Thymus (tissue), 11 donors: ENCODE measurements around the gene E4F1. TPM values are rescaled to one million over a fixed set of nuclear protein-coding genes. Genes with fewer than 3 reads are reported as not detected.
A peak's percentile ranks its signal among the peaks of the same experiment; 100 is the strongest.

Experiments used
- DNase-seq, 9 donors: peaks; one replicate each; pipeline ENCODE4 v3.0.0-alpha.2; 2013; ENCODE audit warnings: low spot score in 9 of 9, low read depth in 6 of 9, missing footprints in 1 of 9
- H3K27ac ChIP-seq, 2 donors: one replicate each; pipeline ENCODE4 v1.5.1; 2013; ENCODE audit warnings: control low read depth in 1 of 2, low read depth in 1 of 2, low read length in 1 of 2, mild to moderate bottlenecking in 1 of 2, moderate library complexity in 1 of 2
- H3K27me3 ChIP-seq, 2 donors: one replicate each; pipeline ENCODE4 v1.5.1; 2013; ENCODE audit warnings: low read length in 1 of 2; ENCODE audit not compliant: control insufficient read depth in 2 of 2, insufficient read depth in 1 of 2
- H3K36me3 ChIP-seq, 2 donors: one replicate each; pipeline ENCODE4 v1.5.1; 2013; ENCODE audit warnings: low read length in 1 of 2, mild to moderate bottlenecking in 1 of 2, moderate library complexity in 1 of 2; ENCODE audit not compliant: control insufficient read depth in 2 of 2, insufficient read depth in 2 of 2
- H3K4me1 ChIP-seq, 2 donors: one replicate each; pipeline ENCODE4 v1.5.1; 2013; ENCODE audit warnings: low read length in 2 of 2; ENCODE audit not compliant: control insufficient read depth in 2 of 2, insufficient read depth in 2 of 2
- H3K4me3 ChIP-seq, 2 donors: one replicate each; pipeline ENCODE4 v1.5.1; 2013; ENCODE audit warnings: low read length in 2 of 2, control low read depth in 1 of 2, mild to moderate bottlenecking in 1 of 2
- H3K9me3 ChIP-seq, 2 donors: one replicate each; pipeline ENCODE4 v1.5.1; 2013; ENCODE audit warnings: low read length in 1 of 2, mild to moderate bottlenecking in 1 of 2; ENCODE audit not compliant: control insufficient read depth in 2 of 2, insufficient read depth in 1 of 2
- WGBS: extraction: QIAGEN DNeasy Blood & Tissue Kit; methylation state at CpG from one replicate; pipeline ENCODE4 v1.1.7; 2013; 5-methylcytosine and 5-hydroxymethylcytosine counted together
- polyA plus RNA-seq: library from polyadenylated mRNA; stranded (reverse); fragments of 200-250 nt; gene quantifications from one replicate; pipeline ENCODE4 v1.2.3, GENCODE V29; 2013
- total RNA-seq: library from RNA; stranded (reverse); fragments of 120-200 nt; gene quantifications from one replicate; pipeline ENCODE4 v1.2.4, GENCODE V29; 2013
- donor health status: healthy.

E4F1 gene
- total and polyA plus RNA-seq, 2 donors, result 26.5 to 42.3 TPM

DNA sequence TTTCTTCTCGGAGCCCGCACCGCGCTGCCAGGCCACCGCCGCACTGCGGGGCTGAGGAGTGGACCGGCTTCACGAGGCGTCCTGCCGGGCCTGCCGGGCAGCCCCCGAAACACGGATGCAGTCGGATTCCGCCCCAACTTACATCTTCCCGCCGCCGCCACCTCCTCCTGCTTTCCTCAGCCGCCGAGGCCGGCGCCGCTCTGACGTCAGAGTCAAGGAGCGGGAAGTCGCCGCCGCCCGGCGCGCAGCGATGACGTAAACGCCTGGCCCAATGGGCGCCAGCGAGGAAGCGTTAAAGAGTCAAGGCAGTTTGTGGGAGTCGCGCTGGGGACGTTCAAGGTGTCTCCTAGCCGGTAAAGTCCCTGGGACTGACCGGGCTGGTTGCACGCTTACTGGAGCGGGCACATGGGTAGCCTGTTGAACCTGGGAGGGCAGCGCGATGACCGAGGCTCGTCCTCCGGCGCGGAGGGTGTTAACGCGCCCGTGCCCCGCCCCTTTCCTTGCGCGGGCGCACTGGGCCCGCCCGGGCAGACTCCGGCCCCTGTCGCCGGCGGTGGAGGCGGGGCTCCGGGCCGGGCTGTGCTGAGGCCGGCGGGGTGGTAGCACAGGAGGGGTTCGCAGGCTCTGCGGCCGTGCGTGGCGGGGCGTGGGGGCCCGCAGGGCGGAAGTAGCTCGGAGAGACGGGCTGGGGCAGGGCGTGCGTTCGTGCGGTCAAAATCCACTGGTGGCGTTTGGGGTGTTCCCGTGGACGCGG lies 44.7 kb downstream of the E4F1 start, which contains the start of gene RNPS1:
RNPS1 (minus strand) TSS at position 214 of the 754 bp plus-strand sequence. CDS start 3,483 bp downstream, outside the sequence.
- H3K27ac ChIP-seq, result peak within 1 kb of the TSS; percentile 95 to 99
- peaks cover 4 to 17% of the 10 kb centered on the region in 2 donors for H3K4me1 ChIP-seq
- peak within 1 kb of the TSS; percentile 61 to 88 for H3K4me3 ChIP-seq
- DNase-seq, result peak; percentile 94 to 98 (median 96)
- no peaks in the 10 kb centered on the region for H3K27me3 ChIP-seq
- H3K36me3 ChIP-seq, result peaks cover 13 to 25% of the 10 kb centered on the region in 2 donors
- H3K9me3 ChIP-seq, result no peaks in the 10 kb centered on the region
- WGBS, result 2% methylated on average over 88 of the region's 88 CpGs

DNA sequence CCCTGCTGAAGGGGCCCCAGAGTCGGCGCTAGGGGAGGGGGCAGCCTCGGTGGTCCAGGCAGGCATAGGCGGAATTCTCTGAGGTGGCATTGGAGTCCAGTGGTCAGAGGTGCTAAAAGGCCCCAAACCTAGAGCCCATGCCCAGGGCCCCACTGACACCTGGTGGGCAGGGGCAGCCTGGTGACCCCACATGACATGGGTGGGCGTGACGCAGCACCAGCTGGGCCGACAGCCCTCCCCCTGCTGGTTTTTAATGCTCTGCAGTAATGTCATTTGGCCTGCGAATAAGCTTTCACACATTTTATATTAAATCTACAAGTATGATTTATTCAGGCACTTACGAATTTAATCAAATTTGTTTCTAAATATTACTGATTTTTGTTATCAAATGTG lies 46.7 kb downstream of the E4F1 start:
- Histone ChIP-seq H3K36me3 (peaks cover 6 to 9% of the 10 kb centered on the region in 2 donors), H3K27ac (no peak overlapping the region), H3K9me3 (no peaks in the 10 kb centered on the region), H3K4me3 (no peak overlapping the region), H3K4me1 (peaks cover 4 to 17% of the 10 kb centered on the region in 2 donors), H3K27me3 (no peaks in the 10 kb centered on the region)
- WGBS, result 96% methylated on average over 9 of the region's 9 CpGs
- no peak for DNase-seq

DNA sequence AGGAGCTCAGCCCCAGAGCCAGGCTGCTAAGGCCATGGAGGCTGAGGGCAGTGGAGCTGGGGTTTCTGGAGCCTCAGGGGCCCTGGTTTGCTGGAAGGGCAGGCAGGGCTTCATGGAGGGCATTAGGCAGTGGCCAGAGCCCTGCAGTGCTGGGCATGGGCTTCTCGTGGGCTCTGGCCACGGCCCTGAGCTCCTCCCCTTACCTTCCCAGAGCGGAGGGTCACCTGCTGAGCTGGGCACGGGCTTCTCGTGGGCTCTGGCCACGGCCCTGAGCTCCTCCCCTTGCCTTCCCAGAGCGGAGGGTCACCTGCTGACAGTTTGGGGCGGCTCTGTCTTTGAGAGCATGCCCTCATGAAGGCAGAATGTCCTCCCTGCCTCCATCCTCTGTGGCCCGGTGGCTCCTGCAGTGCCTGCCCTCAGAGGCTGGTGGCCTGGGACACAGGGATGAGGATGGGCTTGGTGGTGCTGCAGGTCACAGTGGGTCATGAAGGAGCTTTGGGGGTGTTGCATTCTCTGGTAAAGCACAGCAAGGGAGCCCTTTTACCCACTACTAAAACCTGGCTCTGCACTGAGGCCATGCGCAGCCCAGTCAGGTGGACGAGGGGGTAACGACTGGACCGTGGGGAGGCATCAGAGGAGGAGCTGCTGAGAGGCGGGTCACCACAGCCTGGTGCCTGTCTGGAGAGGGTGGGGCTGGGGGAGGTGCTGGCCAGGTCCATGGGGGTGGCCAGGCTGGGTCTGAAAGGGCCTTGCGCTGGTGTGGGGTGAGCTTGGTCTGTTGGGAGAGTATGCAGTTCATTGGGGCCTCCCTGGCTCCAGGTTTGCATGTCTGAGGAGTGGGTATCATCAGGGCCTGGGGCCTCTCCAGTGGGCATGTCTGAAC lies 47.4 kb downstream of the E4F1 start:
- no peak for DNase-seq
- Histone ChIP-seq H3K27ac (no peak overlapping the region), H3K36me3 (peaks cover 2 to 9% of the 10 kb centered on the region in 2 donors), H3K4me3 (no peak overlapping the region), H3K27me3 (no peaks in the 10 kb centered on the region), H3K9me3 (no peaks in the 10 kb centered on the region), H3K4me1 (peaks cover 4 to 17% of the 10 kb centered on the region in 2 donors)
- 97% methylated on average over 15 of the region's 15 CpGs for WGBS

DNA sequence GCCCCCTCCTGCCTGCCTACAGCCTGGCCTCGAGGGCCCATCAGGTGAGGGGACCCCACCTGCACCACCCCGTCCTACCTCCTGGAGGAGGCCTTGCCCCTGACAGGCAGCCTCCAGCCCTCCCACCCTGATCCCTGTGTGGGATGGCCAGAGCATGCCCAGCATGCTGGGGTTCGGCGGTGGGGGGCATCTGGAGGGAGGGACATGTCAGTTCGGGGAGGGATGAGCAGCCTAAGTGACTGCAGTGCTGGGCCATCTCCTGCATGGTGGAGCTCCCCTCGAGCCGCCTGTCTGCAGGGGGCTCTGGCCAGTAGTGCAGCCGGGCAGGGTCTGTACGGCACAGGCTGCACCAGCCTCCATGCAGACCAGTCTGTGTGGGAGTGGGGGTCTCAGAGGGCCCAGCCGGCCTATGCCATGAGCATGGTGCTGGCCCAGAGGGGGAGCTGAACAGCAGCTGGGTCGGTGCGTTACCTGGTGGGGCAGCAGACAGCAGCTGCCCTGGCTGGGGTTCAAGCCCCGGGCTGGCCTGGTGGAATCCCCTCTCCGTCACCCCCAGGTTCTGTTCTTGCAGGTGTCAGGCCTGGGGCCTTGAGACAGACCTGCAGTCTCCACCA lies 48.6 kb downstream of the E4F1 start:
- no peak overlapping the region for H3K27ac ChIP-seq
- 97% methylated on average over 14 of the region's 14 CpGs for WGBS
- H3K27me3 ChIP-seq, result no peaks in the 10 kb centered on the region
- no peaks in the 10 kb centered on the region for H3K9me3 ChIP-seq
- no peak for DNase-seq
- peaks cover 0 to 9% of the 10 kb centered on the region in 2 donors for H3K36me3 ChIP-seq
- H3K4me1 ChIP-seq, result peaks cover 4 to 15% of the 10 kb centered on the region in 2 donors
- H3K4me3 ChIP-seq, result no peak overlapping the region

DNA sequence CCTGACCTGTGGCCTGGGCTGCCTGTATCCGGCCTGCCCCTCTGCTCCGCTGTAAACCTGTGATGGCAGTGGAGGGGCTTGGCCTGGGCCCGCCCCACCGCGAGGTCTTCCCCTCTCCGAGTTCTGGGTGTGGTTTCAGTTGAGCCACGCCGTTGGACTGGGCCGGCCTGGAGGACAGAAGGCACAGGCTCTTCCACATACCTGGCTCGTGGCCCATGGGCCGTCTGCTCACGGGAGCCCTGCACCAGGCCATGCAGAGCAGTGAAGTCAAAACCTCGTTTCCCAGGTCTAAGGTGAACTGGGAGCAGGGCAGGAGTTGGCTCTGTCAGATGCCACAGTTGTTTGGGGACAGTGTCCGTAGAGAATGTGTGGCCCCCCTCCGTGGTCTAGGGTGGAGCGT lies 50.1 kb downstream of the E4F1 start:
- Histone ChIP-seq H3K4me3 (no peak overlapping the region), H3K4me1 (peaks cover 4 to 15% of the 10 kb centered on the region in 2 donors), H3K27ac (no peak overlapping the region), H3K27me3 (no peaks in the 10 kb centered on the region), H3K36me3 (peaks cover 0 to 9% of the 10 kb centered on the region in 2 donors), H3K9me3 (no peaks in the 10 kb centered on the region)
- no peak for DNase-seq
- WGBS, result 96% methylated on average over 16 of the region's 16 CpGs

DNA sequence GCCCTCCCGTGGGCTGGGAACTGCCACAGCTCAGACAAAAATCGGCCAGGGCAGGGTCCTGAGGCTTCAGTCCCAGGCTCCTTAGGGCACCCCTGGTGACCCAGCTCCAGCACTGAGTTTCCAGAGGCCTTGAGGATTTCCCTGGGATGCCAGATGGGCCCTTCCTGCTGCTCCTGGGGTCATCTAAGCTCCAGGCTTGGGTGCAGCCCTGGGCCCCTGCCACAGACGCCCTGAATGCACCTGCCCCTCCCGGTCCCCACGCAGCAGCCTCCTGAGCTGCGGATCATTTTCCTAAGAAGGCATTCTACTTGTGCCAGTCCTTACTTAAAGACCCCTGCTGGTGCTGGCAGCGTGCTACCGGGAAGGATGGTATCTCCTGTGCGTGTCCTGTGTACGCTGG lies 50.5 kb downstream of the E4F1 start:
- H3K27me3 ChIP-seq, result no peaks in the 10 kb centered on the region
- no peak for DNase-seq
- no peak overlapping the region for H3K27ac ChIP-seq
- 97% methylated on average over 10 of the region's 10 CpGs for WGBS
- H3K4me1 ChIP-seq, result peaks cover 4 to 12% of the 10 kb centered on the region in 2 donors
- H3K9me3 ChIP-seq, result no peaks in the 10 kb centered on the region
- peaks cover 0 to 9% of the 10 kb centered on the region in 2 donors for H3K36me3 ChIP-seq
- H3K4me3 ChIP-seq, result no peak overlapping the region

DNA sequence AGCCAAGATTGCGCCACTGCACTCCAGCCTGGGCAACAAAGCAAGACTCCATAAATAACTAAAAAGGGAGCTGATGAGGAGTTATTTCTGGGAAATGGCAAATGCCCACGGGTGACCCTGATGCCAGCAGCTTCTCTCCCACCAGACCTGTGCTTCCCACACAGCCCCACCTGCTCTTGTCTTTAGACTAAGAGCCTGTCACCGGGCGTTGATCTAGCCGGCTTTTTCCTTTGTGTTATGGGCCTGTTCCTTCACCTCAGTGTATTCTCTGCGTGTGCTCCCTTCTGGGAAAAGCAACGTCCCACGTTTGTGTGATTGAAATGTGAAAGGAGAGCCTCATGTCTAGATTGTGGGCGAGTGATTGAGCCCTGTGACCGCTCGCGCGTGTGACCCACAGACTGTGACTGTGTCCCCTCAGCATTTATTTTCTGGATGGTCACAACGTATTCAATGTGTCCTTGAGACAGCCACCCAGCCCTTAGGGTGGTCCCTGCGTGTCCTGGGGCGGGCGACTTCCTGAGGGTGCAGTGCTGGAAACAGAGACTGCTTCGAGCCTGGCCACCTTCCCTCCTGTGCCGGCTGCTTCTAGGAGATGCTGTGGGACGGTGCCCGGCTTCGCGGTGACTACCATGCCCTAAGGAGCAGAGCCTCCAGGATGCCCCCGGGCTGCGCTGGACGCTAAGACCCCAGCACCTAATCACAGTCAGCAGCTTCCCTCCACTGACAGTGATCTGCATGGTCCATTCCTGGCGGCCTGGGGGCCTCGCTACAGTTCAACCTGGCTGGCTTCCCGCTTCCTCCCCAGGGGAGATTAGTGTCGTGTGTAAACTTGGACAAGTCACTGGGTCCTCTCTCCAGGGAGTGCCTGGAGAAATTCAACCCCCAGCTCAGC lies 52.3 kb downstream of the E4F1 start:
- no peaks in the 10 kb centered on the region for H3K27me3 ChIP-seq
- H3K36me3 ChIP-seq, result peaks cover 0 to 9% of the 10 kb centered on the region in 2 donors
- WGBS, result 95% methylated on average over 30 of the region's 30 CpGs
- no peaks in the 10 kb centered on the region for H3K9me3 ChIP-seq
- no peak overlapping the region for H3K4me3 ChIP-seq
- H3K4me1 ChIP-seq, result no peaks in the 10 kb centered on the region
- no peak for DNase-seq
- H3K27ac ChIP-seq, result no peak overlapping the region

DNA sequence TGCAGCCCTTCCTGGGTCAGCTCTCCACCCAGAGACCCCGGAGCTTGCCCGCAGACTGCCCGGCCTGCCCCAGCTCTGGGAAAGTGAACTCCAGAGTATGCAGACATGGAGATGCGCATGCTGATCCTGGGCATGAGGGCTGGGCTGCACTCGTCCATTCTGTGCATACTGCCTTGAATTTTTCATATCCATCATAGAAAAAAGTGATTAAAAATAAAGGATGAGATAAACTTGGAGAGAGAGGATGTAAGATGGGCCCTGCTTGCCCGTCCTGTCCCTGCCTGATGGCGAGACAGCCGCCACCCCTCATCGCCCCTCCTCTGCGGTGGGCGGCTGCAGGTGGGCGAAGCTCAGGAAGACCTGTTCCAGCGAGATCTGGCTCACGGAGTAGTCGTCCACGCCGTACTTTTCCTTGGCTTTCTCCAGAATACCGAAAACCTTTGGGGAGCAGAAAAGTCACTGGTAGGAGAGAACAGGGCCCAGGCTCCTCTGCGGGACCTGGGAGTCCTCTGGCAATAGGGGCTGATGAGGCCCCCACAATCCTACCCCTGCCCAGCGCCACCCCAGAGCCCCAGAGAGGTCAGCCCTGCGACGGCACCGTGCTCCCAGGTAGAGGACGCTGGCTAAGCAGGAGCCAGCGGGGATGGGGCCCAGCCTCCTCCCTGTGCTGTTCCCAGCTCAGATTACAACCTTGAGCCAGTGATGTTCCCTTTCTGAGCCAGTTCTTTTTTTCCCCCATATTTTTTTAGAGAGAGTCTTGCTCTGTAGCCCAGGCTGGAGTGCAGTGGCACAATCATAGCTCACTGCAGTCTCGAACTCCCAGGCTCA lies 53.2 kb downstream of the E4F1 start:
- H3K9me3 ChIP-seq, result no peaks in the 10 kb centered on the region
- WGBS, result 95% methylated on average over 26 of the region's 26 CpGs
- H3K4me3 ChIP-seq, result no peak overlapping the region
- DNase-seq, result no peak
- no peak overlapping the region for H3K27ac ChIP-seq
- H3K36me3 ChIP-seq, result peaks cover 0 to 9% of the 10 kb centered on the region in 2 donors
- no peaks in the 10 kb centered on the region for H3K27me3 ChIP-seq
- H3K4me1 ChIP-seq, result no peaks in the 10 kb centered on the region
